AG09309 (cell line): ENCODE measurements around the gene NOL12.
A peak's percentile ranks its signal among the peaks of the same experiment; 100 is the strongest.

Experiments used
- DNase-seq: peaks from one replicate; pipeline ENCODE4 v3.0.0-alpha.2; 2010; ENCODE audit warnings: low read depth
- H3K4me3 ChIP-seq: 2 replicates; pipeline ENCODE4 v1.5.1; 2011; ENCODE audit warnings: mild to moderate bottlenecking, low read depth, low read length, moderate library complexity; ENCODE audit not compliant: control insufficient read depth
- TF ChIP-seq, protein P1 (sequence below): IDR thresholded peaks from 2 replicates; pipeline ENCODE4 v1.5.1; 2011; ENCODE audit warnings: mild to moderate bottlenecking, low read depth, low read length, inconsistent platforms; ENCODE audit not compliant: insufficient read depth, control insufficient read depth; ENCODE audit errors: missing control alignments

The NOL12 gene

DNA sequence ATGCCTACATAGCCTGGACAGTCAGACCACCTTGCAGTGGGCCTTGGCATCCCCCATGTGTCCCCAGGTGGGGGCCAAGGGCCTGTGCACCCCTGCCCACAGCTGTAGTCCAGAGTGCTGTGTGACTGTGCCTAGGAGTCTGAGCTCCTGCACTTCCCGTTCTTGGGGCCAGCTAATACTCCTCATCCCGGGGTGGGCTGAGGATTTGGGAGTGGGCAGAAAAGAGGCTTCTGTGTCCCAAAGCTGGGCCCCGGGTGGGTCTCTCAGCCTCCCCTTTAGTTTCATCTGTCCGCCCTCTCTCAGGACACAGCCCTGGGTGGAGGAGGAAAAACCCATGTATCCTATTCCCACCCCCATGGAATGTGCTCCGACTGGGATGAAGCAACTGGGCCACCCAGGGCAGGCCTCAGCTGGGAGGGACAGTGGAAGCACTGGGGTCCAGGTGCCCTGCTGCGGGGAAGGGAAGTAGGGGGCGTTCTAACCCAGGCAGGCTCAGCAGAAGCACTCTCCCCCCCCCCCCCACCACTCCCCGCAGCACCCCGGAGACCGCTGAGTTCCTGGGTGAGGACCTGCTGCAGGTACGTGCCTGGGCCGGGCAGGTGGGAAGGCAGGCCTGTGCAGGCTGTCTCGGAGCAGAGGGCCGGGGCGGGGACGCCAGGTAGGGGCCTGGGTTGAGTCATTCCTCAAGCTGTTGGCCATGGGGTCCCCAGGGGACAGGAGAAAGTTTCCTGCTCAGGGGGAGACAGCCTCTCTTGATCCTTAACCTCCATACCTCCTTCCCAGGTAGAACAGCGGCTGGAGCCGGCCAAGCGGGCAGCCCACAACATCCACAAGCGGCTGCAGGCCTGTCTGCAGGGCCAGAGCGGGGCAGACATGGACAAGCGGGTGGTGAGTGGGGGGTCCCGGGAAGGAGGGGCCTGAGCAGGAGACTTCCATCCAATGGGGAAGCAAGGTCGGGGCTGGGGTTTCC lies 45.3 kb upstream of the NOL12 start:
- TF ChIP-seq, protein P1, sequence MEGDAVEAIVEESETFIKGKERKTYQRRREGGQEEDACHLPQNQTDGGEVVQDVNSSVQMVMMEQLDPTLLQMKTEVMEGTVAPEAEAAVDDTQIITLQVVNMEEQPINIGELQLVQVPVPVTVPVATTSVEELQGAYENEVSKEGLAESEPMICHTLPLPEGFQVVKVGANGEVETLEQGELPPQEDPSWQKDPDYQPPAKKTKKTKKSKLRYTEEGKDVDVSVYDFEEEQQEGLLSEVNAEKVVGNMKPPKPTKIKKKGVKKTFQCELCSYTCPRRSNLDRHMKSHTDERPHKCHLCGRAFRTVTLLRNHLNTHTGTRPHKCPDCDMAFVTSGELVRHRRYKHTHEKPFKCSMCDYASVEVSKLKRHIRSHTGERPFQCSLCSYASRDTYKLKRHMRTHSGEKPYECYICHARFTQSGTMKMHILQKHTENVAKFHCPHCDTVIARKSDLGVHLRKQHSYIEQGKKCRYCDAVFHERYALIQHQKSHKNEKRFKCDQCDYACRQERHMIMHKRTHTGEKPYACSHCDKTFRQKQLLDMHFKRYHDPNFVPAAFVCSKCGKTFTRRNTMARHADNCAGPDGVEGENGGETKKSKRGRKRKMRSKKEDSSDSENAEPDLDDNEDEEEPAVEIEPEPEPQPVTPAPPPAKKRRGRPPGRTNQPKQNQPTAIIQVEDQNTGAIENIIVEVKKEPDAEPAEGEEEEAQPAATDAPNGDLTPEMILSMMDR = no peak
- no peak for DNase-seq
- H3K4me3 ChIP-seq = peak overlapping the region; percentile 62

DNA sequence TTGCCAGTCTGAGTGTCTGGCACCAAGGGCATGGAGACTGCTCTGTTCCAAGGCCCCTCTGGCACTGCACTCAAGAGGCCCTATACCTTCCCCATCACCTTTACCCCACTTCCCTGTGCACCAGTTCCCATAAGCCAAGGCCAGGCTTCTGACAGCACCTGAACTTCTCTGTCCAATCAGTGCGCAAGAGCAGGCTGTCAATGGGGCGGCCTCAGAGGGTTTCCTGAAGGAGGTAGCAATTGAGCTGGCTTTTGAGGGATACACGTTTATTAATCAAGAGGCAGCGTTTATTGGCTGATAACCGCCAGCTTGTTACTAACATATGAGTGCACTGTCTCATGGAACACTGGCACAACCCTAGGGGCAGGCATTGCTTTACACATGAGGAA lies 44.6 kb upstream of the NOL12 start:
- DNase-seq = no peak
- TF ChIP-seq, protein P1 = no peak
- H3K4me3 ChIP-seq = no peak overlapping the region

DNA sequence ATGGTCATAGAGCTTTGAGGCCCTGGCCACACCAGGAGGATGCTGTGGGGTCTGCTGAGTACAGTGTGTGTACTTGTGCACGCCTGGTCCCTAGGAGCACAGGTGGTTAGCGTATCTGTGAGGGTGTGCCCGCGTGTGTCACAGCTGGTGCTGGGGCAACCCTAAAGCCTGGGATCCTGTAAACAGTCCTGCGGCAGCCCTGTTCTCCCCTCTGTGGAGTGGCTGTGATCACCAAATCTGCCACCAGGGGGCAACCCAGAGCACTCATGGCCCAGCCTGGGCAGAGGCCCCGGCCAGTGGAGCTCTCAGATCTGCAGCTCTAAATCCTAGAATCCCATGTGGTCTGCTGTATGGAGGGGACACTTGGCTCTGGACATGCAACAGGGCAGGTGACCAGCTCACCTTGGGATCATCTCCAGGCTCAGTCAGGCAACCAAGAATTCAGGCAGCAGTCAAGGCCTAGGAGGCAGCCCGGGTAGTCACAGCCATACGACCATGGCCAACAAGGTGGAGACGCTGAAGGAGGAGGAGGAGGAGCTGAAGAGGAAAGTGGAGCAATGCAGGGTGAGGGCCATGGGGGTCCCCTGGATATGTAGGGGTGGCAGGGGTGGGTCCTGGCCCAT lies 42.8 kb upstream of the NOL12 start:
- no peak for DNase-seq
- TF ChIP-seq, protein P1 = peak; percentile 94
- H3K4me3 ChIP-seq = no peak overlapping the region

DNA sequence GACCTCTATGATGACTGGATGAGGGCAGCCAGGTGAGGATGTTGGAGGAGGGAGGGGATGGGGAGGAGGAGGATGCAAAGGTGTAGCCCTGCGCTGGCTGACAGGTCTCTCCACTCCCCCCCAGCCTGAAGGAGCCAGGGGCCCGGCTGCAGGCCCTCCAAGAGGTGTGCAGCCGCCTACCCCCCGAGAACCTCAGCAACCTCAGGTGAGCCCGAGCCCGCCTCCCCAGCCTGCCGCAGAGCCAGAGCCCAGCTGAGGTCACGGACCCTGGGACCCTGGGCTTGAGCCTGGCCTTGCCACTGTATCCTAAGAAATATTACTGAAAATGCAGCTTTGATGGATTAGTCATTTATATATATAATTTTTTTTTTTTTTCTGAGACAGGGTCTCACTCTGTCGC lies 38.8 kb upstream of the NOL12 start:
- TF ChIP-seq, protein P1 = no peak
- H3K4me3 ChIP-seq = no peak overlapping the region
- DNase-seq = no peak

DNA sequence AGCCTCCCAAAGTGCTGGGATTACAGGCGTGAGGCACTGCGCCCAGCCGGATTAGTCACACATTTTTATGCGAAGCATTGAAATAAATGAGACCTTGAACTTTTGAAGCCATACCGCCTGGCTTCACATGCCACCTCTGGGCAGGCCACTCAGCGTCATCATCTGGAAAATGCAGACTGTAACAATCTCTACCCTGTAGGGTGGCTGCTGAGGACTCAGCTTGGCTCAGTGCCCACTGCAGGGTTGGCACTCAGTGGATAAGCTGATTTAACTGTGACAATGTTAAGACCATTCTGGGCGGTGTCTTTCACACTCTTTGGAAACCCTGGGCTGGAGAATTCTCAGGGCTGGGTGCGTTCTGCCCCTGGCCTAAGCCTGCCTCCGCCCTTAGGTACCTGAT lies 38.2 kb upstream of the NOL12 start:
- TF ChIP-seq, protein P1 = no peak
- no peak for DNase-seq
- H3K4me3 ChIP-seq = no peak overlapping the region

DNA sequence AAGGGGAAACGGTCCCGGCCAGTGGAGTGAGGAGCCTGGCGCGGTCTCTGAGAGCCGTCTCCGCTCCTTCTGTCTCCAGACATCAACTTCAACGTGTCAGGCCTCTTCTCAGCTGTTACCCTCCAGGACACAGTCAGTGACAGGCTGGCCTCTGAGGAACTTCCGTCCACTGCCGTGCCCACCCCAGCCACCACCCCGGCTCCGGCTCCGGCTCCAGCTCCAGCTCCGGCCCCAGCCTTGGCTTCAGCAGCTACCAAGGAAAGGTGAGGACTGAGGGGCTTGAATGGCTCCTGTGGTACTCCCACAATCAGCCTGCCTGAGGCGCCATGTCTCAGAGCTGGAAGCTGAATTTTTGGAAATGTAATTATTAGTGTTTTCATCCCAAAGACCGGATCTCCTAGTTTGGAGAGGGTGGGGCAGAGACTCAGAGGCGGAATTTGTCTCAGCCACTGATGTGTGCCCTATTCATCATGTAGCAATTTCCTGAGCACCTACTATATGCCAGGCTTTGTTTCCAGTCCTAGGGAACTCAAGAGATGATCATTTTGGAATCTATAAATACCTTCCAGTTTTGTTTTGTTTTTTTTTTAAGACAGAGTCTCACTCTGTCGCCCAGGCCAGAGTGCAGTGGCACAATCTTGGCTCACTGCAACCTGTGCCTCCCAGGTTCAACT lies 35.5 kb upstream of the NOL12 start:
- no peak for DNase-seq
- TF ChIP-seq, protein P1 = no peak
- H3K4me3 ChIP-seq = no peak overlapping the region
